HG03457 (cell line): Measurements from ENCODE around the gene MAN2B2.

Source experiments
- ATAC-seq: cut with Tn5 transposase; IDR thresholded peaks from one replicate; pipeline ENCODE4 v1.9.1; 2021; ENCODE audit warnings: moderate number of reproducible peaks; ENCODE audit not compliant: unreplicated experiment

Gene MAN2B2

GRCh38 chr4:6592804-6593563, 18.0 kb downstream of the MAN2B2 start:
- ATAC-seq: no peak

- no peak for ATAC-seq
Observed at GRCh38 chr4:6594341-6594740, 19.4 kb downstream of the MAN2B2 start.

GRCh38 chr4:6594826-6595355, 19.9 kb downstream of the MAN2B2 start:
- ATAC-seq: no peak

- ATAC-seq: no peak
Observed at GRCh38 chr4:6595897-6596537, 21.0 kb downstream of the MAN2B2 start.

- no peak for ATAC-seq
Observed at GRCh38 chr4:6596948-6597347, 22.0 kb downstream of the MAN2B2 start.

GRCh38 chr4:6598127-6598526, 23.1 kb downstream of the MAN2B2 start:
- no peak for ATAC-seq

- no peak for ATAC-seq
Observed at GRCh38 chr4:6598641-6599040, 23.7 kb downstream of the MAN2B2 start.

- no peak for ATAC-seq
Observed at GRCh38 chr4:6601661-6602250, 26.8 kb downstream of the MAN2B2 start.

GRCh38 chr4:6602289-6602688, 27.3 kb downstream of the MAN2B2 start:
- ATAC-seq: no peak

GRCh38 chr4:6603128-6603527, 28.1 kb downstream of the MAN2B2 start:
- no peak for ATAC-seq

GRCh38 chr4:6605114-6605513, 30.1 kb downstream of the MAN2B2 start:
- no peak for ATAC-seq

- no peak for ATAC-seq
Observed at GRCh38 chr4:6605605-6606004, 30.6 kb downstream of the MAN2B2 start.

- no peak for ATAC-seq
Observed at GRCh38 chr4:6606465-6607235, 31.7 kb downstream of the MAN2B2 start.

GRCh38 chr4:6607368-6608055, 32.5 kb downstream of the MAN2B2 start:
- no peak for ATAC-seq

- ATAC-seq: no peak
Observed at GRCh38 chr4:6608758-6609414, 33.9 kb downstream of the MAN2B2 start.

- no peak for ATAC-seq
Observed at GRCh38 chr4:6609415-6610079, 34.6 kb downstream of the MAN2B2 start.

- ATAC-seq: no peak
Observed at GRCh38 chr4:6610856-6611430, 36.0 kb downstream of the MAN2B2 start.

GRCh38 chr4:6612961-6613675, 38.1 kb downstream of the MAN2B2 start:
- no peak for ATAC-seq
